Measurements from ENCODE around the gene BTBD7.
"Not testable (repeated sequence)": the region's sequence is repeated elsewhere in the genome, so short reads cannot be mapped to it uniquely, and the experiment has no call there.

The BTBD7 gene

DNA sequence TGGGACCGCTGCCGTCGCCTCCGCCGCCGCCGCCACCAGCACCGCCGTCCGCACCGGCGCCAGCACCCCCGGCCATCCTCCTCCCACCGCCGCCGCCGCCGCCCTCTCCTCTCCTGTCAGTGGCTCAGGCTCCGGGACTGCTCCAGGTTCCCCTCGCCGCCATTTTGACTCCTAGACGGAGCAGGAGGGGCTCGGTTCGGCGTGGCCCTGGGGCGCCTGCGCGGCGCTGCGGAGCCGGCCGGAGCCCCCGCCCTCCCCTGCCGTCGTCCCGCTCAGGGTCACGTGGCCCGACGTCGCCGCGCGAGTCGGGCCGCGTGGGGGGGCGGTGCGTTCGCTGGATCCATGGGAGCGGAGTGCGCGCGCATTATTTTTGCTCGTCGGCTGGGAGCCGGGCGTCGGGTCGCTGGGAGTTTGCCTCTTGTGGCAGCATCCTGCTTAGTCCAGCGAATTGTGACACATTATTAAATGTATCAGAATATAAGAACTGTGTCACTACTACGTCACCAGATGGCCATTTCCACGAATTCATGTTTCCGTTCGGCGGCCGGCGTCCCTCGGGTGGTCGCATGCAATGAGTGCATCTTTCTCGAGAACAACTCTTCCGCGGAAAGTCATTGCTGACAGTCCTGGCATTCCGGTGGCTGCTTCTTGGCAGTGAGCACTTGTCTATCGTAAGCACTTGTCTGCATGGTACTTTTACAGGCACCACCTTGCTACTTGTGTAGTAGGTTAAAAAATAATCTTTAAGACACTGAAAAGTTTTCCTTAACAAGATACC lies at the start of gene BTBD7:
Gene BTBD7, minus strand, starts transcription at position 184 of the 778 bp plus-strand sequence. CDS start 36,985 bp downstream, outside the sequence.
- DNase-seq: peak; percentile 99

GRCh38 chr14:93381644-93382043 lies 48.8 kb upstream of the BTBD7 start:
- DNase-seq: no peak

DNA sequence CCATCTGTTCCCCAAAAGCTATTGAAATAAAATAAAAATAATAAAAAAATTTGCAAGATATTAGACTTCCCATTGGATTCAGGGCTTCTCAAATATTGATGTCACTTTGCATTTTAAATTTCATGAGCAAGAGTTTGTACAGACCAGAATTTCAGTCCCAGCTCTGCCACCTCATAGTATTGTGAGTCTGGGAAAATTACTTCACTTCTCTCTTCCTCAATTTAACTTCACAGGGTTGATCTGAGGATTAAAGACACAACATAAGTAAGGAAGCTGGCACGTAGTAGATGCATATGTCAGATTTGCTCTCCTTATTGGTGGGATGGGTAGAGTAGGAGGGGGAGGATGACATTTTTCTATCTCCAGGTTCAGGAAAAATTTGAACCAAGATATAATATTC lies 47.0 kb upstream of the BTBD7 start:
- no peak for DNase-seq

- no peak for DNase-seq
Measured at GRCh38 chr14:93375673-93376156, 42.9 kb upstream of the BTBD7 start.

DNA sequence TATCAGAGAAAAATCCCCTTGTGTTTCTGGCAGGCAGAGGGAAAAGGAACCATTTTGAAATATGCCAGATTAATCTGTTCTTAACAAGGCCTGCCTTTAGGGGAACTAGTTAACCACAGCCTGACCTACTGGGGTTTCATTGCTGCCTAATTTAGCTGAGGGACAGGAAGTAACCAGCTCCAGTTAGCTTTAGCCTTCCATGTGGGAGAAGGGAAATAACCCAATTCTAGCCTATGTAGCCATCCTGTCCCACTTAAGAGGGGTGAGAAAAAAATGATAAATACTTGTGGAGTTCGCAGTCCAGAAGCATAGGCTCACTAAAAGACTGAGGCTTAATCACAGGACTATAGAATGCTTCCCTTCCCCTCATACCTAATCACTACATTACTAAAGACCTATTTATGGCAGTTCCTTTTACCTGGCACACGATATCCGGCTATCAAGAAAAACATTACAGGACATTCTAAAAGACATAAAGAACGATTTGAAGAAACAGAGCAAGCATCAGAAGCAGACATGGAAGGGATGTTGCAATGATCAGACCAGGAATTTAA lies 37.0 kb upstream of the BTBD7 start:
- no peak for DNase-seq

DNA sequence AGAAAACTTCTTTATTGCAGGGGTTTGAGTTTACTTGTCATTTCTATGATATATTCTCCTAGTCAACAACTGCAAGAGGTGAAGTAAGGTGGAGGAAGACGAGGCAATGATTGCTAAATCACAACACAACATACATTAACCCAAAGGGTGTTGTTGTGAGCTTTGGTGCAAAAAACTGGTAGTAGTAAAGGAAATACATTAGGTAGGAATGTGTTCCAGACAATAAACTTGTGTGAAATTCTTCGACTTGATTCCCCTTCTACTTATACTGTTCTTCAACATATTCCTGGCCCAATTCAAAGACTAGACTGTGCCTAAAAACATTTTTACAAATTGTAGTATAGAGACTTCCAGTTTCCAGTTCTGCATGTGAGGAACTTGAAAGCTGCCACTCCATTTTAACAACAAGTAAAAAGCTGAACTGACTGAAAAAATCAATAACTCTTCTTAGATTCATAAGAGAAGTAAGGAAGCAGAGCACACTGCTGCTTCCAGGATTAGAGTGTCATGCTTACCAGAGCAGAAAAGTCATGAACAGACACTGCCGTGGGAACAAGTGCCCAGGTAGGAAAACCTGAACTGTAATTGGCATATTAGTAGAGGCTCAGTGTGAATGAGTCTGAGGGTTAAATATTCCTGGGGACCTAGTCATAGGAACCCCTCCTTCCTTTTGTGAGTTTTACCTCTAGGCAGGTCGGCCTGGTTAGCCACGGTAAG lies 36.3 kb upstream of the BTBD7 start:
- no peak for DNase-seq

DNA sequence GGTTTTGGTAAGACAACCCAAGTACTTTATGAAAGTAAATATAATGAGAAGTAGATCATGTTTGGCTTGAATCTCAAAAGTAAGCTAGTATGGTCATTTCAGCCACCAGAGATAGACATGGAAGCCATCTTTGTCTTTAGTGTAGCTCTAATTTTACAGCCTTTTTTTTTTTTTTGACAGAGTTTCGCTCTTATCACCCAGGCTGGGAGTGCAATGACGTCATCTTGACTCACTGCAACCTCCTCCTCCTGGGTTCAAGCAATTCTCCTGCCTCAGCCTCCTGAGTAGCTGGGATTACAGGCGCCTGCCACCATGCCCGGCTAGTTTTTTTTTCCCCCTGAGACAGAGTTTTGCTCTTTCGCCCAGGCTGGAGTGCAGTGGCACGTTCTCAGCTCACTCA lies 22.0 kb upstream of the BTBD7 start:
- DNase-seq: not testable (repeated sequence)

DNA sequence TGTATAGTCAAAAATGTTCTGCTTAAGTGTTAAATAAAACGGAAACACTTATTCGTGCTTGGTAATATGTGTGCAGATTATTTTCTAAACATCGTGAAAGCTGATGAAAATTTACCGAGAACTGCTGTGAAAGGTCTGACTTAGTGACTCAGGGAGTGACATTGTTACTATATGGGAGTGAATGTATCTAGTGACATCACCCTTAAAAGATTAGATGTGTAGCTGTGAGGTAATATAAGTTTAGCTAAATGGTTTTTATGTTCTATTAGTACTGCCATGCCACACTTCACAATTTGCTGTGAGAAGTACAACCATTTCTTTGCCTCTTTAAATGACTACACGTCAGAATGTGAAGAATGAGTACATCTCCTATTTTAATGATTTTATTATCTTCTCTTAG lies 15.5 kb upstream of the BTBD7 start:
- DNase-seq: no peak

DNA sequence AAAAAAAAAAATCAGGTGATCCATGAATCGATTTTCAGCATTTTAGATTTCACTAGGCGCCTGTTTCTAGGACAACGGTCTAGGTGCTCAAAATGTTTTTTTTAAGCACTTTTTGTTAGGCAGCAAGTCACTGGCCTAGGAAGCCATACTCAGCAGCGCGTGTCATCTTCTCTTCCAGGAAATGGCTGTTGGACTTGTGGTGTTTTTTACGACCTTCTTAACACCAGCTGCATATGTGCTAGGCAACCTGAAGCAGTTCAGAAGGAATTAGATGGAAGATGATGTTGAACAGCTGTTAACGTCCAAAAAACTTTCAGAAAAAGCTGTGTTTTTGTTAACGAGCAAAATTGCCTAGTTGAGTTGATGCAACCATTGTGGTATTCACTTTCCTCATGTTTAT lies 15.0 kb upstream of the BTBD7 start:
- DNase-seq: no peak

- DNase-seq: no peak
Measured at GRCh38 chr14:93346926-93347721, 14.3 kb upstream of the BTBD7 start, which contains the start of gene COX8C. TSS of gene COX8C (plus strand) at chr14:93347182. CDS start at chr14:93347269, 87 bp downstream.

- DNase-seq: peak; percentile 56
Measured at GRCh38 chr14:93343797-93344196, 11.0 kb upstream of the BTBD7 start.

- DNase-seq: no peak
Measured at GRCh38 chr14:93343266-93343665, 10.4 kb upstream of the BTBD7 start.

DNA sequence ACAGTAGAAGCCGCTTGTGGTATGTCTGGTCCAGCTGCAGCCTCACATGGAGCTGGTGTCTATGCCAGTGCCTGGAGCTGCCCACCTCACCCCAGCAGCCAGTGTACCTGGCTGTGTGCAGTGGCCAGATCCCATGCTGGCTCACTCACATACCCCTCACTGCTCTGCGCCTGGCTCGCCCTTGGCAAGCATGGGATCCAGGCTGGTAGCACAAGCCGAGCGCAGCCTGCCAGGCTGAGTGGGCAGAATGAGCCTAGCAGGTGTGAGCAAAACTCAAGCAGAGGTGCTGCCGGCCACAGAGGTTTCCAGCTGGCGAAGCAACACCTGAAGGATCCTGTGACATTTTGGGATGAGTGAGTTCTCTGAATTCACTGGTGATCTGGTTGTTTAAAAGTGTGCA lies 5.0 kb upstream of the BTBD7 start:
- DNase-seq: no peak

DNA sequence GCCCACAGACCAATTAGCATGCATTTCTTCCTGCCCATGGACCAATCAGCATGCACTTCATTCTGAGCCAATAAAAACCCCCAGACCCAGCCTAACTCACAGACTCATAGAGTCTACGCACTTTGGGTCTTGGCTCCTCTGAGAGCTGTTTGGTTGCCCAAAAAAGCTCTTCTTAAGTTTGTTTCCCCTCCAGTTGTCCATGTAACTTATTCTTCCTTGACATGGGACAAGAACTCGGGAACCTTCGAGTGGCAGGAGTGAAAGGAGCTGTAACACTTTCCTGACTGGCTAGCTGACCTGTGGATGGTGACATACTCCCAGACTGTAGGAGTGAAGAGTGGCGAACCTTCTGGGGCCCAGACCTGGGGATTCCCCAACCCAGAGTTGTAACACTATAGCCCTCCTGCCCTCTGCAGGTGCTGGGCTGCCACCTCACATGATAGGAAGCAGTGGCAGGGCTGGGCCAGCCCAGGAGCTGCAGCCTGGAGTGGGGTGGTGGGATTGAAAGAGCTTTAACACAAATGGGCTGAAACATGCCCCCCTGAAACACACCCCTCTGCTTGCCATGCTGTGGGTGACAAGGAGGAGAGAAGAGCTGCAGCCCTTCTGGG lies 4.4 kb upstream of the BTBD7 start:
- DNase-seq: no peak

DNA sequence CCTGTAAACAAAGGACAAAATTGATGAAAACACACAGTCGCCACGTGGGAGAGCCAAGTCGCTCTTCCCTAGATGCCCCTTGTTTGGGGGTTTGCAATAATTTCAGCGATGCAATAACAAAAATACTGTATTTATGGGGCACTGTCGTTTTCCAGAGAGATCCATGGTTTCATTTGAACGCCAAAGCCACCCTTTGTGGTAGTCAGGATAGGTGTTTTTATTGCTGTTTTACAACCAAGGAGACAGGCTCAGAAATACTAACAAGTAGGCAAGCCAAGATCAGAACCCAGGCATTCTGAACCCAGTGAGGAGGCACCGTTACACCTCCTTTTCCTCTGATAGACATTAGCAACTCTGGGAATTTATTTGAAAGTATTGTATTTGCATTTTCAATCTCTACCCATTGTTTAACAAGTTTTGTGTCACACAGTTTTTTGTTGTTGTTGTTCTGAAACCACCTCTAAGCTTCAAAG lies 831 bp upstream of the BTBD7 start:
- DNase-seq: no peak

DNA sequence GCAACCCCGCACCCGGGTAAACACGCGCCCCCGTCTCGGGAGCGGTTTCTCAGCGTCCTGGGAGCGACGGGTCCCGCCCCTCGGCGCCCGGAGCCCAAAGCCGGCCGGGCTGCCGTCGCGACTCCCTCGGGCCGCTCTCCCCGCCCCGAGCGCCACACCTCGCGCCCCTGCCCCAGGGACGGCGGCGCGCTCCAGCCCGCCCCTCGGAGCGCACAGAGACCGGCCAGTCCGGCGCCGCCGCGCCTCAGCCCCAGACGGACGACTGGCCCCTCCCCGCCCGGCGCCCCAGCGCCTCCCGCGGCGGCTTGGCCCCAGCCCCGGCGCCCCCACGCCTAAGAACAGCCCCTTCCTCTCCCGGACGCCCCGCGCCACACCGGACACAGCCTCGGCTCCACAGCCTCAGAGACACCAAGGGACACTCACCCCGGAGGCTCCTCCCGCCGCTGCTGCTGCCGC lies 411 bp downstream of the BTBD7 start:
- peak; percentile 44 for DNase-seq

GRCh38 chr14:93331728-93332396 lies 974 bp downstream of the BTBD7 start:
- DNase-seq: no peak

GRCh38 chr14:93331002-93331727 lies 1.7 kb downstream of the BTBD7 start:
- no peak for DNase-seq

GRCh38 chr14:93330609-93331000 lies 2.2 kb downstream of the BTBD7 start:
- no peak for DNase-seq

GRCh38 chr14:93329965-93330608 lies 2.7 kb downstream of the BTBD7 start:
- DNase-seq: no peak

All from COR-L47 (cell line).